Activated CD8-positive, alpha-beta memory T cell treated with anti-CD3 and anti-CD28 coated beads, Interleukin-2, amount 10 ng/mL, durations not matched to agents 7 days and 5 days (primary cell): Measurements from ENCODE around the gene AVPR2. TPM values are rescaled to one million over a fixed set of nuclear protein-coding genes. Genes with fewer than 3 reads are reported as not detected.

Experiments
- ATAC-seq: fragments of 150-1000 bp; cut with Tn5 transposase; one replicate; pipeline ENCODE4 v1.10.0; 2021; ENCODE audit warnings: moderate library complexity
- CTCF ChIA-PET: fragments of 350-600 bp; sonication (Branson Sonifier 250); formaldehyde crosslinking; loops from one replicate; lab custom pipeline; 2021; ENCODE audit warnings: antibody characterized with exemption; lab: Charles Lee
- DNase-seq: peaks from one replicate; pipeline ENCODE4 v3.0.0-alpha.2; 2020
- H3K27ac Mint-ChIP-seq: one replicate; pipeline ENCODE4 v1.8.0; 2021; ENCODE audit warnings: mild to moderate bottlenecking, mixed read lengths
- H3K27me3 Mint-ChIP-seq: one replicate; pipeline ENCODE4 v1.8.0; 2021; ENCODE audit warnings: mixed read lengths
- H3K36me3 Mint-ChIP-seq: one replicate; pipeline ENCODE4 v1.8.0; 2021; ENCODE audit warnings: mild to moderate bottlenecking, mixed read lengths
- H3K4me1 Mint-ChIP-seq: one replicate; pipeline ENCODE4 v1.8.0; 2021; ENCODE audit warnings: mixed read lengths
- H3K4me3 Mint-ChIP-seq: one replicate; pipeline ENCODE4 v1.8.0; 2021; ENCODE audit warnings: mild to moderate bottlenecking, moderate library complexity, mixed read lengths
- H3K9me3 Mint-ChIP-seq: one replicate; pipeline ENCODE4 v1.8.0; 2022; ENCODE audit warnings: low read depth, mixed read lengths
- total RNA-seq, 2 experiments: library from RNA; stranded (reverse); gene quantifications; one replicate each; pipeline ENCODE4 v1.2.3, GENCODE V29; 2021

The AVPR2 gene
- total RNA-seq, 2 experiments from 2014 or later = not detected

GRCh38 chrX:153927922-153928760 is 23.7 kb downstream of the AVPR2 start:
- Mint-ChIP-seq H3K4me3 (peak overlapping the region; percentile 85), H3K27ac (peak overlapping the region; percentile 97), H3K36me3 (peaks cover 27% of the 10 kb centered on the region), H3K9me3 (no peaks in the 10 kb centered on the region), H3K4me1 (peaks cover 32% of the 10 kb centered on the region), H3K27me3 (no peaks in the 10 kb centered on the region)
- ATAC-seq = peak; percentile 82
- DNase-seq = peak; percentile 96
- CTCF ChIA-PET = interaction anchor here (1.1 to 10.2 kb wide), 3 partner anchors 21 to 201 kb away, joined by 3 to 190 read pairs (median 49); partner anchors contain the start of genes HCFC1 and RENBP

GRCh38 chrX:153928846-153929245 is 24.4 kb downstream of the AVPR2 start:
- H3K27me3 Mint-ChIP-seq = no peaks in the 10 kb centered on the region
- no peaks in the 10 kb centered on the region for H3K9me3 Mint-ChIP-seq
- H3K4me3 Mint-ChIP-seq = peak overlapping the region; percentile 84
- H3K36me3 Mint-ChIP-seq = peaks cover 23% of the 10 kb centered on the region
- ATAC-seq (no peak), DNase-seq (no peak)
- peaks cover 30% of the 10 kb centered on the region for H3K4me1 Mint-ChIP-seq
- peak overlapping the region; percentile 76 for H3K27ac Mint-ChIP-seq
- CTCF ChIA-PET = interaction anchor here (7.7 to 10.2 kb wide), 2 partner anchors 20 to 40 kb away, joined by 49 to 190 read pairs; partner anchors contain the start of genes HCFC1 and RENBP

GRCh38 chrX:153929576-153929975 is 25.1 kb downstream of the AVPR2 start:
- ATAC-seq = no peak
- Mint-ChIP-seq H3K36me3 (peaks cover 20% of the 10 kb centered on the region), H3K4me3 (peak overlapping the region; percentile 84), H3K27ac (peak overlapping the region; percentile 76), H3K9me3 (no peaks in the 10 kb centered on the region), H3K27me3 (no peaks in the 10 kb centered on the region), H3K4me1 (peaks cover 33% of the 10 kb centered on the region)
- CTCF ChIA-PET = interaction anchor here (10.2 kb wide), 1 partner anchor 19 kb away, joined by 190 read pairs; the partner anchor contains the start of gene RENBP
- DNase-seq = no peak

GRCh38 chrX:153930011-153930910 is 25.8 kb downstream of the AVPR2 start:
- no peaks in the 10 kb centered on the region for H3K27me3 Mint-ChIP-seq
- DNase-seq (no peak), ATAC-seq (no peak)
- no peaks in the 10 kb centered on the region for H3K9me3 Mint-ChIP-seq
- H3K36me3 Mint-ChIP-seq = peaks cover 14% of the 10 kb centered on the region
- CTCF ChIA-PET = interaction anchor here (9.8 to 10.2 kb wide), 2 partner anchors 17 to 18 kb away, joined by 71 to 190 read pairs; partner anchors contain the start of gene RENBP
- peaks cover 33% of the 10 kb centered on the region for H3K4me1 Mint-ChIP-seq
- H3K27ac Mint-ChIP-seq = no peak overlapping the region
- H3K4me3 Mint-ChIP-seq = no peak overlapping the region

- CTCF ChIA-PET = interaction anchor here (9.8 kb wide), 1 partner anchor 16 kb away, joined by 71 read pairs; the partner anchor contains the start of gene RENBP
- Mint-ChIP-seq H3K4me3 (no peak overlapping the region), H3K4me1 (peaks cover 37% of the 10 kb centered on the region), H3K27me3 (no peaks in the 10 kb centered on the region), H3K9me3 (no peaks in the 10 kb centered on the region), H3K36me3 (peaks cover 12% of the 10 kb centered on the region), H3K27ac (no peak overlapping the region)
- DNase-seq (no peak), ATAC-seq (no peak)
These were observed 26.7 kb downstream of the AVPR2 start for GRCh38 chrX:153931151-153931550.

GRCh38 chrX:153931748-153932147 is 27.3 kb downstream of the AVPR2 start:
- ATAC-seq (no peak), DNase-seq (no peak)
- Mint-ChIP-seq H3K9me3 (no peaks in the 10 kb centered on the region), H3K4me3 (no peak overlapping the region), H3K36me3 (peaks cover 12% of the 10 kb centered on the region), H3K27ac (no peak overlapping the region), H3K4me1 (peaks cover 39% of the 10 kb centered on the region), H3K27me3 (no peaks in the 10 kb centered on the region)
- CTCF ChIA-PET = interaction anchor here (9.8 kb wide), 1 partner anchor 16 kb away, joined by 71 read pairs; the partner anchor contains the start of gene RENBP

GRCh38 chrX:153932220-153932915 is 27.9 kb downstream of the AVPR2 start:
- CTCF ChIA-PET = interaction anchor here (9.8 kb wide), 1 partner anchor 15 kb away, joined by 71 read pairs; the partner anchor contains the start of gene RENBP
- H3K27ac Mint-ChIP-seq = no peak overlapping the region
- H3K4me1 Mint-ChIP-seq = peaks cover 37% of the 10 kb centered on the region
- ATAC-seq (no peak), DNase-seq (no peak)
- H3K4me3 Mint-ChIP-seq = no peak overlapping the region
- H3K9me3 Mint-ChIP-seq = no peaks in the 10 kb centered on the region
- peaks cover 12% of the 10 kb centered on the region for H3K36me3 Mint-ChIP-seq
- no peaks in the 10 kb centered on the region for H3K27me3 Mint-ChIP-seq

GRCh38 chrX:153933748-153934147 is 29.3 kb downstream of the AVPR2 start:
- Mint-ChIP-seq H3K27me3 (no peaks in the 10 kb centered on the region), H3K36me3 (peaks cover 10% of the 10 kb centered on the region), H3K4me3 (peak overlapping the region; percentile 84), H3K27ac (peak overlapping the region; percentile 77), H3K4me1 (peaks cover 40% of the 10 kb centered on the region), H3K9me3 (no peaks in the 10 kb centered on the region)
- no peak for DNase-seq
- ATAC-seq = no peak
- CTCF ChIA-PET = interaction anchor here (0.9 to 9.8 kb wide), 4 partner anchors 10 to 19 kb away, joined by 3 to 71 read pairs (median 12); partner anchors contain the start of gene RENBP

GRCh38 chrX:153934148-153934761 is 29.8 kb downstream of the AVPR2 start:
- peaks cover 36% of the 10 kb centered on the region for H3K4me1 Mint-ChIP-seq
- H3K4me3 Mint-ChIP-seq = peak overlapping the region; percentile 84
- H3K27me3 Mint-ChIP-seq = no peaks in the 10 kb centered on the region
- CTCF ChIA-PET = interaction anchor here (2.2 to 9.8 kb wide), 3 partner anchors 10 to 13 kb away, joined by 5 to 71 read pairs (median 18); partner anchors contain the start of gene RENBP
- no peaks in the 10 kb centered on the region for H3K9me3 Mint-ChIP-seq
- H3K36me3 Mint-ChIP-seq = peaks cover 7% of the 10 kb centered on the region
- peak; percentile 16 for ATAC-seq
- H3K27ac Mint-ChIP-seq = peak overlapping the region; percentile 77
- DNase-seq = no peak

GRCh38 chrX:153934762-153935325 is 30.4 kb downstream of the AVPR2 start, which contains the start of gene NAA10:
Gene NAA10 (minus strand): TSS chrX:153935037. CDS start chrX:153934904, 133 bp downstream.
- CTCF ChIA-PET = interaction anchor here (2.2 to 9.8 kb wide), 3 partner anchors 11 to 13 kb away, joined by 5 to 71 read pairs (median 18); partner anchors contain the start of gene RENBP
- DNase-seq (peak; percentile 69), ATAC-seq (peak; percentile 96)
- Mint-ChIP-seq H3K36me3 (peaks cover 7% of the 10 kb centered on the region), H3K27me3 (no peaks in the 10 kb centered on the region), H3K9me3 (no peaks in the 10 kb centered on the region), H3K27ac (peak within 1 kb of the TSS; percentile 77), H3K4me1 (peaks cover 34% of the 10 kb centered on the region), H3K4me3 (peak within 1 kb of the TSS; percentile 84)

- Mint-ChIP-seq H3K4me1 (peaks cover 31% of the 10 kb centered on the region), H3K4me3 (peak overlapping the region; percentile 65), H3K36me3 (peaks cover 7% of the 10 kb centered on the region), H3K27me3 (no peaks in the 10 kb centered on the region), H3K27ac (peak overlapping the region; percentile 40), H3K9me3 (no peaks in the 10 kb centered on the region)
- CTCF ChIA-PET = interaction anchor here (2.2 to 9.8 kb wide), 3 partner anchors 11 to 13 kb away, joined by 5 to 71 read pairs (median 18); partner anchors contain the start of gene RENBP
- ATAC-seq (no peak), DNase-seq (no peak)
These were observed 30.9 kb downstream of the AVPR2 start for GRCh38 chrX:153935326-153935851.
